Ectodermal cell (in vitro differentiated cells): ENCODE data around the gene MYO9B.

Experiments
- H3K27ac ChIP-seq: 2 replicates; pipeline ENCODE4 v1.7.0; 2013; ENCODE audit warnings: mild to moderate bottlenecking, low read depth, low read length; ENCODE audit not compliant: insufficient read depth, poor library complexity, severe bottlenecking
- H3K27me3 ChIP-seq: 2 replicates; pipeline ENCODE4 v1.7.0; 2013; ENCODE audit warnings: mild to moderate bottlenecking, low read length; ENCODE audit not compliant: insufficient read depth, control insufficient read depth, poor library complexity, severe bottlenecking
- H3K36me3 ChIP-seq: one replicate; pipeline ENCODE4 v1.7.0; 2013; ENCODE audit warnings: low read length; ENCODE audit not compliant: control insufficient read depth, insufficient read depth
- H3K4me1 ChIP-seq: one replicate; pipeline ENCODE4 v1.7.0; 2013; ENCODE audit warnings: low read length; ENCODE audit not compliant: control insufficient read depth, insufficient read depth
- H3K4me3 ChIP-seq: 2 replicates; pipeline ENCODE4 v1.7.0; 2013; ENCODE audit warnings: low read depth, low read length, control low read depth; ENCODE audit not compliant: insufficient read depth
- H3K9me3 ChIP-seq: 2 replicates; pipeline ENCODE4 v1.7.0; 2013; ENCODE audit warnings: mild to moderate bottlenecking, low read length, moderate library complexity; ENCODE audit not compliant: control insufficient read depth
- WGBS, 2 experiments: methylation state at CpG; one replicate each; pipeline ENCODE4 v1.1.7; 2013; ENCODE audit warnings: missing lambda C conversion rate in 2 of 2; 5-methylcytosine and 5-hydroxymethylcytosine counted together

MYO9B gene

DNA sequence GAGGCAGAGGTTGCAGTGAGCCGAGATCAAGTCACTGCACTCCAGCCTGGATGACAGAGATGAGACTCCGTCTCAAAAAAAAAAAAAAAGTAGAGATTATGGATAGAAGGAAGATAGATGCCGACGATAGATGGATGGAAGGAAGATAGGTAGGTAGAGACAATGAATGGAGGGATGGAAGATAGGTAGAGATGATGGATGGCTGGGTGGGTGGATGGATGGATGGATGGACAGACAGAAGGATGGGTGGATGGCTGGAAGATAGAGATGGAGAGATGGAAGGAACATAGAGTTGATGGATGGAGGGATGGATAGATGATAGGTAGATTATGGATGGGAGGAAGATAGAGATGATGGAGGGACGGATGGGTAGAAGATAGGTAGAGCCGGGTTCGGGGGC lies 121.0 kb downstream of the MYO9B start:
- no peak overlapping the region for H3K27ac ChIP-seq
- 95 to 96% methylated on average over 7 of the region's 7 CpGs for WGBS, 2 experiments

DNA sequence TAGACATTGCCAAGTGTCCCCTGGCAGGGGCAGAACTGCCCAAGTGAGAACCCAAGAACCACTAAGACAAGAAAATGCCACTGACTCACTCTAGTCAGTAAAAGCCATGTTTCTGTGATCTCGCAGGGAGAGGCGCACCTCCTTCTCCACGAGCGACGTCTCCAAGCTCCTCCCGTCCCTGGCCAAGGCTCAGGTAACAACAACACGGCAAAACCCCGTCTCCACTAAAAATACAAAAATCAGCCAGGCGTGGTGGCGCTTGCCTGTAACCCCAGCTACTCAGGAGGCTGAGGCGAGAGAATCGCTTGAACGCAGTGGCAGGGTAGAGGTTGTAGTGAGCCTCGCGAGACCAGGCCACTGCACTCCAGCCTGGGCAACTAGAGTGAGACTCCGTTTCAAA lies 122.1 kb downstream of the MYO9B start:
- WGBS, 2 experiments, result 91 to 95% methylated on average over 16 of the region's 16 CpGs

More for the DNA sequence above, 121.0 kb downstream of the MYO9B start:
- Histone ChIP-seq H3K4me3 (no peak overlapping the region), H3K9me3 (no peaks in the 10 kb centered on the region), H3K27me3 (no peaks in the 10 kb centered on the region), H3K4me1 (no peaks in the 10 kb centered on the region), H3K36me3 (peaks cover 13% of the 10 kb centered on the region)

DNA sequence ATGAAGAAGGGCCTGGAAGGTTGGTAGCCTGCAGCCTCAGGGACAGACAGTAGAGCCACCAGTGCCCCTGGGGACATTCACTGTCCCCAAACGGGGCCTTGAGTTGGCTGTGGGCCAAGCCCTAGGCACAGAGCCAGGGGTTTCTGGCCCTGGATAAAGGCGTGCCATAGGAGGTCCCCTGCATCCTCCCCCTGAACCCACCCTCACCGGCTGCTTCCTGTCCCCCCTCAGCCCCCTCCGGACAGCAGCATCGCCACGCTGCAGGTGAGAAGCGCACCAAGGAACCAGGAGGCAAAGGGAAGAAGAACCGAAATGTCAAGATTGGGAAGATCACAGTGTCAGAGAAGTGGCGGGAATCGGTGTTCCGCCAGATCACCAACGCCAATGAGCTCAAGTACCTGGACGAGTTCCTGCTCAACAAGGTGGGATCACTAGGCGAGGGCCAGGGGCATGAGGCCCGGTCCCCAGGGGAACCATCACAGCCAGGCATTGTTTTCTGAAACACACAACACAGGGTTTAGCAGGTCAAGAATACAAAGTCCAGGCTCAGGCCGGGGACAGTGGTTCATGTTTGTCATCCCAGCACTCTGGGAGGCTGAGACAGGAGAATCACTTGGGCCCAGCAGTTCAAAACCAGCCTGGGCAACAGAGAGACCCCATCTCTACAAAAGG lies 125.0 kb downstream of the MYO9B start:
- Histone ChIP-seq H3K36me3 (peaks cover 14% of the 10 kb centered on the region), H3K4me3 (no peak overlapping the region), H3K27ac (no peak overlapping the region), H3K9me3 (no peaks in the 10 kb centered on the region), H3K27me3 (no peaks in the 10 kb centered on the region), H3K4me1 (no peaks in the 10 kb centered on the region)
- WGBS, 2 experiments, result 94 to 95% methylated on average over 16 of the region's 16 CpGs

More for the DNA sequence above, 122.1 kb downstream of the MYO9B start:
- Histone ChIP-seq H3K27me3 (no peaks in the 10 kb centered on the region), H3K9me3 (no peaks in the 10 kb centered on the region), H3K36me3 (peaks cover 17% of the 10 kb centered on the region), H3K4me1 (no peaks in the 10 kb centered on the region), H3K4me3 (no peak overlapping the region), H3K27ac (no peak overlapping the region)

DNA sequence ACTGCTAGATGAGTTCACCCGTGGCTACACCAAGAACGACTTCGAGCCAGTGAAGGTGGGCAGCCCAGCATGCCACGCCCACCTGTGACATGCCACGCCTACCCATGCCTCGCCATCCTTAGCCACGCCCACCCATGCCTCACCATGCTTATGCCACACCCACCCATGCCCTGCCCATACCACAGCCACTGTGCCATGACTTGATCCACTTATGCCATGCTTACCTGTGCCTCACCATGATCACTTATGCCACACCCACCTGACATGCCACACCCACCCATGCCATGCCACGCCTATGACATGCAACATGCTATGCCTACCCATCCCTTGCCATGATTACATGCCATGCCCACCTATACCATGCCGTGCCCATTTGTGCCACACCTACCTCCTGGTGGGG lies 126.7 kb downstream of the MYO9B start:
- Histone ChIP-seq H3K4me1 (no peaks in the 10 kb centered on the region), H3K27ac (no peak overlapping the region), H3K36me3 (peaks cover 19% of the 10 kb centered on the region), H3K4me3 (no peak overlapping the region), H3K27me3 (no peaks in the 10 kb centered on the region), H3K9me3 (no peaks in the 10 kb centered on the region)
- 93 to 96% methylated on average over 9 of the region's 9 CpGs for WGBS, 2 experiments

DNA sequence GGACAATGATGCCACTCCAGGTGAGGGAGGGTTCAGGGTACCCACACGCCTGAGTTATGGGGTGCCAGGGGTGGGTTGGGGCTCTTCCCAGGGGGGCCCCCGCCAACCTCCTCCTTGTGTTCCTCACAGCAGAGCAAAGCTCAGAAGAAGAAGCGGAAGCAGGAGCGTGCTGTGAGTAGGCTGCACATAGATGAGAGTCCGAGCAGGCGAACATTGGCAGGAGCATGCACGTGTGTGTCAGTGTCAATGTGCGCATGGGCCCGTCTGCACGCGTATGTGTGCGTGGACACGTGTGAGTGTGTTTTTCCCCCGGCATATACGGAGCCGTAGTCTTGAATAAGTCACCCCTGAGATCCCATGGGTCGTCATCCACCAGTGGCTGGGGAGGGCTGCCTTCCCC lies 127.1 kb downstream of the MYO9B start:
- H3K9me3 ChIP-seq, result no peaks in the 10 kb centered on the region
- H3K4me3 ChIP-seq, result no peak overlapping the region
- no peaks in the 10 kb centered on the region for H3K27me3 ChIP-seq
- no peak overlapping the region for H3K27ac ChIP-seq
- H3K4me1 ChIP-seq, result no peaks in the 10 kb centered on the region
- peaks cover 19% of the 10 kb centered on the region for H3K36me3 ChIP-seq
- WGBS, 2 experiments, result 96% methylated on average over 17 of the region's 17 CpGs

DNA sequence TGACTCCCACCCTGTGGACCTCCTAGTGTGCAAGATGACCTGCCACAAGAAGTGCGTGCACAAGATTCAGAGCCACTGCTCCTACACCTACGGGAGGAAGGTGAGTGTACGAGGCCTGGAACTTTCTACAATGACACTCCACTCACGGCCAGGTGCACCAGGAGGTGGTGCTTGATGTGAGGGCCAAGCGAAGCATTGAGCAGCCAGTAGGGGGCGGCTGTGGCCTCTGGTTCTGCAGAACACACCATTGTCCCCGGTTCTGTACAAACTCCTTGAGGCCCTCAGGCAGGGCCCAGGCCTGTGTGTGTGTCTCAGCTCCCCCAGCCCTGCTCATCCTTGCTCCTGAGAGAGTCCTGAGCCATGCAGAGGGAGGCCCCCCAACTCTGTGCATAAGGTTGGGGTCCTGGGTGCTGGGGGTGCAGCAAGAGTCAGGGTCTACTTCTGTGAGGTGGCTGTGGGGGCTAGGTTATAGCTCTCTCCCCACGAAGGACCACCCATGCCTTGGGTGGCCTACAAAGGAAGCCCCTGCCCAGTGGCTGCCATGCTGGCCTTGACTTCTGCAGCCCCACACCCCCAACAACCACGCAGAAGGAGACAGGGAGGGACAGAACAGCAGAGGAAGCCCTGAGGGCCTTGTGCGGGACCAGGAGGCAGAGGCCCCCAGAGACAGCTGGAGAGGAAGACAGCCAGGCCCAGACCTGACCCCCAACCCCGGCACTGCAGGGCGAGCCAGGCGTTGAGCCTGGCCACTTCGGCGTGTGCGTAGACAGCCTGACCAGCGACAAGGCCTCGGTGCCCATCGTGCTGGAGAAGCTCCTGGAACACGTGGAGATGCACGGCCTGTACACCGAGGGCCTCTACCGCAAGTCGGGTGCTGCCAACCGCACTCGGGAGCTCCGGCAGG lies 129.9 kb downstream of the MYO9B start:
- 88 to 89% methylated on average over 27 of the region's 27 CpGs for WGBS, 2 experiments
- H3K27me3 ChIP-seq, result no peaks in the 10 kb centered on the region

DNA sequence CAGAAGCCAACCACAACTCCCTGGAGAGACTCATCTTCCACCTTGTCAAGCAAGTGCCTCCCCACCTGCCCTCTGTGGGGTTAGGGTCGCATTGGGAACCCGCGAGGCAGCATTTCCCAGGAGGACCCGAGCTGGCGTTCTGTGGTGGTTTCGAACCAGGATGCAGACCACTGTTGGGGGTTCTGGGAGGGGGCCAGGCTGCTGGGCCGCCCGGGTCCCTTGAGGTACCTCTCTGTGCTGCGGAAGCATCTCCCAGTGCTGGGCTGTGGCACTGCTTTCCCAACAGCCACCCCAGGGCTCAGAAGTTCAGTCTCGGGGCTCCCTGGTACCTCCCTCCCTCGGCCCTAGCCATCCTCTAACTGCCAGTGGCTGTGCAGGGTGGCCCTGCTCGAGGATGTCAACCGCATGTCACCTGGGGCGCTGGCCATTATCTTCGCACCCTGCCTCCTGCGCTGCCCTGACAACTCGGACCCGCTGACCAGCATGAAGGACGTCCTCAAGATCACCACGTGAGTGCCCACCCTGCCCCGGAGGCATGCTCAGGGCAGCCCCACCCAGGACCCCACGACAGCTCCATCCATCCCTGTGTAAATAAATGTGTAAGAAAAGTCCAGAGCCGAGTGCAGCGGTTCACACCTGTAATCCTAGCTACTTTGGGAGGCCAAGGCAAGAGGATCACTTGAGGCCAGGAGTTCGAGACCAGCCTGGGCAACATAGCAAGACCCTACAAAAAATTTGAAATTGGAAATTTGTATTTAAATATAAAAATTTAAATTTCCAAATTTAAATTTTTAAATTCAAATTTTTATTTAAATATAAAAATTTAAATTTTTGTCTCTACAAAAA lies 131.4 kb downstream of the MYO9B start:
- 95 to 96% methylated on average over 24 to 25 of the region's 25 CpGs for WGBS, 2 experiments
- Histone ChIP-seq H3K36me3 (peaks cover 9% of the 10 kb centered on the region), H3K27ac (no peak overlapping the region), H3K9me3 (no peaks in the 10 kb centered on the region), H3K4me1 (no peaks in the 10 kb centered on the region), H3K4me3 (no peak overlapping the region), H3K27me3 (no peaks in the 10 kb centered on the region)

More for the DNA sequence above, 129.9 kb downstream of the MYO9B start:
- H3K9me3 ChIP-seq, result no peaks in the 10 kb centered on the region
- peaks cover 11% of the 10 kb centered on the region for H3K36me3 ChIP-seq
- no peak overlapping the region for H3K4me3 ChIP-seq
- H3K27ac ChIP-seq, result no peak overlapping the region
- H3K4me1 ChIP-seq, result no peaks in the 10 kb centered on the region

DNA sequence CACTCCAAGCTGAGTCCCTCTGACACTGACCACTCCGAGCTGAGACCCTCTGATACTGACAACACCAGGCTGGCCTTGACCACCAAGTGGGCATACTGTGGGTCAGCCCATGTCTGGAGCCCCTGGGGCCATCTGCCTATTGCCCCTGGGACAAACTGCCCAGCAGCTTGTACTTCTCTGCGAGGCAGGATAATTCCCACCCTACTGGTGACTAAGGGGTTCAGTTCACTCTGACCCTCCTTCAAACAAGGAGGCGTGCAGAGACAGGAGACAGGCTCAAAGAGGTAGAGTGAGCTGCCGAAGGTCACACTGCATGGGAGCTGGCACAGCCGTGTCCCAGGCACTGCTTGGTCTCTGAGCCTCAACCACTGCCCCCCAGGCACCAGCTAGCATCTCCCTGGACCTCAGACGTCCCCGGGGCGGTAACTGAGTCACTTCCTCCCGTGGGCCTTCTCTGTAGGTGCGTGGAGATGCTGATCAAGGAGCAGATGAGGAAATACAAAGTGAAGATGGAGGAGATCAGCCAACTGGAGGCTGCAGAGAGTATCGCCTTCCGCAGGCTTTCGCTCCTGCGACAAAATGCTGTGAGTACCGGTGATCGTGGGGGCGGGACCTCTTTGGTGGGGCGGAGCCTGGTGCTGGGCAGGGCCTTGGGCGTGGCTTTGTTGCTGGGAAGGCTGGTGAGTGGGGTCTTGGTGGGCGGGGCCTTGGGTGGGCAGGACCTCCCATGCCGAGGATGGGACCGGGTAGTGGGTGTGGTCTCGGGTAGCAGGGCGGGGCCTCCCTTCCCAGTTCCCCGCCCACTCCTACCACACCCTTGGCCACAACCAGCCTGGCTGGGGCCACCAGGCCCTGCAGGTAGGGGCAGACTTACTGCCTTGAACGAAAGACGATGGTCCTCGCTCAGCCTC lies 133.8 kb downstream of the MYO9B start:
- H3K4me1 ChIP-seq, result no peaks in the 10 kb centered on the region
- no peaks in the 10 kb centered on the region for H3K27me3 ChIP-seq
- no peaks in the 10 kb centered on the region for H3K9me3 ChIP-seq
- 54 to 58% methylated on average over 28 of the region's 28 CpGs for WGBS, 2 experiments
- peaks cover 4% of the 10 kb centered on the region for H3K36me3 ChIP-seq
- H3K27ac ChIP-seq, result no peak overlapping the region
- H3K4me3 ChIP-seq, result no peak overlapping the region

DNA sequence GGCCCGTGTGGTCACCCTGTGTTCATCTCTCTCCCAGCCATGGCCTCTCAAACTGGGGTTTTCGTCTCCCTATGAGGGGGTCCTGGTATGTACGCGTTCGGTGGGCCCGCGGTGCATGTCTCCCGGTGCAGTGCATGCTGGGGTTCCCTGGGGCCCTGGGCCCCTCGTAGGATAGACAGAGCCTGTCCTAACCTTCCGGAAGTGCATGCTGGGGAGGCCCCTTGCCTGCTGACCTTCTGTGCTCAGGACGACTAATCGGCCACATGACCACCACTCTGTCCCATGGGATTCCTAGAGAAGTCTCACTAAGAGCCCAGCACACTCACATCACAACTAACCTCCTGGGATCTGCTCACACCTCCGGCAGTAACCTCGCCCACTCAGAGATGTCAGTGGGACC lies 134.7 kb downstream of the MYO9B start:
- H3K4me3 ChIP-seq, result no peak overlapping the region
- no peaks in the 10 kb centered on the region for H3K9me3 ChIP-seq
- H3K4me1 ChIP-seq, result no peaks in the 10 kb centered on the region
- no peak overlapping the region for H3K27ac ChIP-seq
- WGBS, 2 experiments, result 95% methylated on average over 14 of the region's 14 CpGs
- no peaks in the 10 kb centered on the region for H3K27me3 ChIP-seq
- peaks cover 4% of the 10 kb centered on the region for H3K36me3 ChIP-seq
